Gastrocnemius medialis (tissue), 4 donors: Measurements from ENCODE around the gene PDE4D. TPM values are rescaled to one million over a fixed set of nuclear protein-coding genes. Genes with fewer than 3 reads are reported as not detected.
A peak's percentile ranks its signal among the peaks of the same experiment; 100 is the strongest.

Source experiments
- ATAC-seq, 2 donors: fragments of 150-250 bp; one replicate each; pipeline ENCODE4 v1.9.1; 2016
- DNase-seq, 2 donors: peaks; one replicate each; pipeline ENCODE4 v3.0.0-alpha.2; 2019
- H3K27ac ChIP-seq, 4 donors: fragments of 200-600 bp; sonication (generic); 1 replicate in 1 of 4; 2 replicates in 3 of 4; pipeline ENCODE4 v1.5.1; 2016 to 2018; ENCODE audit warnings: mild to moderate bottlenecking in 2 of 4, moderate library complexity in 1 of 4
- H3K27me3 ChIP-seq, 3 donors: fragments of 200-600 bp; sonication (generic) in 2 of 3; 1 replicate in 1 of 3; 2 replicates in 2 of 3; pipeline versions ENCODE4 v1.5.1 to v1.6.0; 2016 to 2019; ENCODE audit warnings: mild to moderate bottlenecking in 1 of 3, moderate library complexity in 1 of 3
- H3K36me3 ChIP-seq, 2 donors: fragments of 200-600 bp; sonication (generic) in 1 of 2; one replicate each; pipeline ENCODE4 v1.5.1; 2017 to 2018
- H3K4me1 ChIP-seq, 2 donors: fragments of 200-600 bp; sonication (generic) in 1 of 2; one replicate each; pipeline ENCODE4 v1.5.1; 2016 to 2017; ENCODE audit warnings: mild to moderate bottlenecking in 2 of 2
- H3K4me3 ChIP-seq, 4 donors: fragments of 200-600 bp; sonication (generic) in 3 of 4; 1 replicate in 1 of 4; 2 replicates in 3 of 4; pipeline ENCODE4 v1.5.1; 2016 to 2019; ENCODE audit warnings: mild to moderate bottlenecking in 2 of 4
- H3K9me3 ChIP-seq, 3 donors: fragments of 200-600 bp; sonication (generic) in 2 of 3; 1 replicate in 1 of 3; 2 replicates in 2 of 3; pipeline ENCODE4 v1.5.1; 2016 to 2019
- POLR2A ChIP-seq, 2 donors: fragments of 450-650 bp; IDR thresholded peaks; one replicate each; pipeline ENCODE4 v1.6.1; 2017; ENCODE audit warnings: antibody characterized with exemption in 2 of 2, mild to moderate bottlenecking in 2 of 2, moderate library complexity in 2 of 2
- in situ Hi-C, 4 donors: fragments of 200-750 bp; cut with MboI; loops; one replicate each; pipeline versions ENCODE4 v1.15.0 to v1.8.0; 2017; ENCODE audit warnings: low sequenced_read_pairs in 4 of 4
- intact Hi-C: fragments of 100-400 bp; cut with DNase I; formaldehyde crosslinking; loops from one replicate; pipeline ENCODE4 v1.15.1; 2023; ENCODE audit warnings: low total_unique reads
- total RNA-seq, 4 donors: library from RNA; depleted of rRNA; stranded (reverse); fragments of >200 nt; gene quantifications; one replicate each; pipeline versions ENCODE4 v1.1.0 to v1.2.3, GENCODE V29; 2016
- TF ChIP-seq, protein P1 (sequence below), 5 experiments: fragments of 450-650 bp in 3 of 5; fragments of 200-600 bp in 2 of 5; sonication (generic) in 2 of 5; IDR thresholded peaks in 4 of 5; conservative IDR thresholded peaks in 1 of 5; 1 replicate in 4 of 5; 2 replicates in 1 of 5; pipeline ENCODE4 v1.5.1; 2016 to 2019; ENCODE audit warnings: antibody characterized with exemption in 5 of 5, mild to moderate bottlenecking in 3 of 5, moderate library complexity in 3 of 5

Gene PDE4D
- total RNA-seq, 4 donors from 2014 or later: 133 to 223 (median 185) TPM

DNA sequence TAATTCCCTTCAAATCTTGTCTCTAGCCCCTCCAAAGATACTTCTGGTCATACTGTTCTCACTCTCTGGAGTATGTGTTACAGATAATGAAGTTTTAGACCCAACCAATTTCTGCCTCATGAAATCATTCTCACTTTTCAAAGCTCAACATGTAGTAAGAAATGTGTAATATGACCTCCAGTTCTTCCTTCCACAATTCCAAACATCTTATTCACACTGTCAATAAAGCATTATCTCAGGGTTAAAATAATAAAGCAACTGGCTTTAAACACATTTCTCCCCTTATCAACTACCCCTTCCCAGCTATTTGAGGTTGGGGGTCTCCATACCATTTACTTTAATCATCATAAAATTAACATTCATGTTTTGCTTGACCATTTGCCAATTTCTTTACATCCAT is 656.5 kb downstream of the PDE4D start:
- intact Hi-C loops: no loop called here
- no peaks in the 10 kb centered on the region for H3K9me3 ChIP-seq
- H3K27me3 ChIP-seq: no peaks in the 10 kb centered on the region
- in situ Hi-C loops: no loop called here
- ATAC-seq (no peak), DNase-seq (no peak)
- no peak overlapping the region for H3K4me3 ChIP-seq
- peak overlapping the region; percentile 66 to 77 (median 74) for H3K27ac ChIP-seq
- H3K36me3 ChIP-seq: no peaks in the 10 kb centered on the region
- H3K4me1 ChIP-seq: peaks cover 72 to 85% of the 10 kb centered on the region in 2 donors
- no peak for TF ChIP-seq POLR2A (IDR thresholded peaks at IDR 0.05)
- TF ChIP-seq, protein P1, sequence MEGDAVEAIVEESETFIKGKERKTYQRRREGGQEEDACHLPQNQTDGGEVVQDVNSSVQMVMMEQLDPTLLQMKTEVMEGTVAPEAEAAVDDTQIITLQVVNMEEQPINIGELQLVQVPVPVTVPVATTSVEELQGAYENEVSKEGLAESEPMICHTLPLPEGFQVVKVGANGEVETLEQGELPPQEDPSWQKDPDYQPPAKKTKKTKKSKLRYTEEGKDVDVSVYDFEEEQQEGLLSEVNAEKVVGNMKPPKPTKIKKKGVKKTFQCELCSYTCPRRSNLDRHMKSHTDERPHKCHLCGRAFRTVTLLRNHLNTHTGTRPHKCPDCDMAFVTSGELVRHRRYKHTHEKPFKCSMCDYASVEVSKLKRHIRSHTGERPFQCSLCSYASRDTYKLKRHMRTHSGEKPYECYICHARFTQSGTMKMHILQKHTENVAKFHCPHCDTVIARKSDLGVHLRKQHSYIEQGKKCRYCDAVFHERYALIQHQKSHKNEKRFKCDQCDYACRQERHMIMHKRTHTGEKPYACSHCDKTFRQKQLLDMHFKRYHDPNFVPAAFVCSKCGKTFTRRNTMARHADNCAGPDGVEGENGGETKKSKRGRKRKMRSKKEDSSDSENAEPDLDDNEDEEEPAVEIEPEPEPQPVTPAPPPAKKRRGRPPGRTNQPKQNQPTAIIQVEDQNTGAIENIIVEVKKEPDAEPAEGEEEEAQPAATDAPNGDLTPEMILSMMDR (IDR thresholded peaks at IDR 0.05 in 4 of 5, conservative IDR thresholded peaks at IDR 0.05 in 1 of 5): no peak

DNA sequence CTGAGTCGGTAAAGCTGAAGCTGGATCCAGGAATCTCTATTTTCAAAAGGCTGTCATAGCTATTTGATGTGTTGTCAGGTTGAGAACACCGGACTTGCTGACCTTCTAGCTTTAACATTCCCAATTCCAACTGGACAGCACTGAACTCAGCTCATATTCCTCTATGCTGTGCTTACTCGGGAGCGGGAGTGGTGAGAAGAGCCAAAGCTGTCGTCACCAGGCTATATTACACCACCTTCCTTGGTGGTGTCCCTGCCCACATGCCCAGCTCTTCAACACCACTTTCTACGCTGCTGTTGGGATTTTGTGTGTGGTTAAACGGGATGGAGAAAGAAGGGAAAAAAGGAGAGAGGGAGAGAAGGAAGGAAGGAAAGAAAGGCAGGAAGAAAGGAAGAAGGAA is 657.1 kb downstream of the PDE4D start:
- H3K36me3 ChIP-seq: no peaks in the 10 kb centered on the region
- H3K27me3 ChIP-seq: no peaks in the 10 kb centered on the region
- ATAC-seq (peak; percentile 94 to 98), DNase-seq (peak; percentile 67 to 89)
- in situ Hi-C loops: no loop called here
- peak overlapping the region; percentile 66 to 77 (median 74) for H3K27ac ChIP-seq
- TF ChIP-seq, protein P1 (IDR thresholded peaks at IDR 0.05 in 4 of 5, conservative IDR thresholded peaks at IDR 0.05 in 1 of 5): no peak
- no peak for TF ChIP-seq POLR2A (IDR thresholded peaks at IDR 0.05)
- no peaks in the 10 kb centered on the region for H3K9me3 ChIP-seq
- intact Hi-C loops: no loop called here
- peaks cover 67 to 84% of the 10 kb centered on the region in 2 donors for H3K4me1 ChIP-seq
- H3K4me3 ChIP-seq: no peak overlapping the region

DNA sequence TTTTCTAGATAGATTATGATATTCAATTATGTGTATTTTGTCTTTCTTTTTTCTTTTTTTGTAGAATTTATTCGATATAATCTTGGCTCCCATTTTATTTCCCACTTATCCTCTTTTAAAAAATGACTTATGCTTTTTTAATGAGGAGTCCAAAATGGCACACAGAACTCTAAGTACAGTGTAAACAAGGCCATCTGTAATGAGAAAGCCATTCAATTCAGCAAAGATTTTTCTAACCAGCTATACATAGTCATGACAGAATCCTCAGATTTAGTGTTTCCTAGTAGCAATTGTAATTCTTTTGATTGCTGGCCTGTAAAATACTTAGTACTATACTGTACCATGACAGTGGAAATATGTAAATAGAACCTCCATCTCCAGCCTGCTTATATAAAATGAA is 659.3 kb downstream of the PDE4D start:
- Histone ChIP-seq H3K9me3 (no peaks in the 10 kb centered on the region), H3K4me3 (no peak overlapping the region), H3K4me1 (peaks cover 45 to 68% of the 10 kb centered on the region in 2 donors), H3K27ac (no peak overlapping the region), H3K36me3 (no peaks in the 10 kb centered on the region), H3K27me3 (no peaks in the 10 kb centered on the region)
- TF ChIP-seq POLR2A (IDR thresholded peaks at IDR 0.05): no peak
- TF ChIP-seq, protein P1 (IDR thresholded peaks at IDR 0.05 in 4 of 5, conservative IDR thresholded peaks at IDR 0.05 in 1 of 5): no peak
- no peak for ATAC-seq
- in situ Hi-C loops (no loop called here), intact Hi-C loops (no loop called here)
- no peak for DNase-seq

DNA sequence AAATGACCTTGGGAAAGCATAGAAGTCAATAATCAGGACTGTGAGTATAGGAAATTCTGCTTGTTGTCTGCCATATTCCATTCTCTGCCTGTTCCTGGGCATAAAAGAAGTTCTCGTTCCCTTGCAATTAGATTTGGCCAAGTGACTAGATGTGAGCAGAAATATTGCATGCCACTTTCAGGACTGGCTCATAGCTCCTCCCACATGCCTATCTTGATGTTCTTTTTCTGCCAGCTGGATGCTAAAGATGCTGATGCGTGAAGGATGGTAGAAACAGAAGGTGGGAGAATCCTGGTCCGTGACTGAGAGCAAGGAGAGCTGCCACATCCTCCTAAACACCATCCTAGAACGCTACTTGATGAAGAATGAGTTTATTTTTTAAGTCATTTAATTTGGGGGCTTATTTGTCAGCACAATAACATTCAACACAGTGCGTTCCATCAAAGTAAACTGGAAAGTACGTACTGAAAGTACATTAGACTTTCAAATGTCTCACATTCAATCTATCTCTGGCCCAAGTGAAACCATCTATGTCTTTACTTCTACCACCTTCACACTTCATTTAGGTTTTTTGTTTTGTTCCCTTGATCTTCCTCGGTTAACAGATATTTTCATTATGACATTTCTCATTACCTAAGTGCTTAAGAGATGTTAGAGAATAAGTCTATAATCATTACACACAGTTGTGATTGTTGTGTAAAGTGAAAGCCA is 662.1 kb downstream of the PDE4D start:
- no peaks in the 10 kb centered on the region for H3K36me3 ChIP-seq
- no peaks in the 10 kb centered on the region for H3K9me3 ChIP-seq
- no peaks in the 10 kb centered on the region for H3K27me3 ChIP-seq
- no peak for DNase-seq
- H3K4me3 ChIP-seq: no peak overlapping the region
- H3K4me1 ChIP-seq: peaks cover 24 to 46% of the 10 kb centered on the region in 2 donors
- TF ChIP-seq, protein P1 (IDR thresholded peaks at IDR 0.05 in 4 of 5, conservative IDR thresholded peaks at IDR 0.05 in 1 of 5): no peak
- no peak for TF ChIP-seq POLR2A (IDR thresholded peaks at IDR 0.05)
- peak in 1 of 2 donors; percentile 21 for ATAC-seq
- in situ Hi-C loops: no loop called here
- intact Hi-C loops: no loop called here
- peak overlapping the region in 3 of 4 donors; percentile 3 to 20 (median 14) for H3K27ac ChIP-seq
